ENCODE measurements around the gene EPS8L2.

EPS8L2 gene

DNA sequence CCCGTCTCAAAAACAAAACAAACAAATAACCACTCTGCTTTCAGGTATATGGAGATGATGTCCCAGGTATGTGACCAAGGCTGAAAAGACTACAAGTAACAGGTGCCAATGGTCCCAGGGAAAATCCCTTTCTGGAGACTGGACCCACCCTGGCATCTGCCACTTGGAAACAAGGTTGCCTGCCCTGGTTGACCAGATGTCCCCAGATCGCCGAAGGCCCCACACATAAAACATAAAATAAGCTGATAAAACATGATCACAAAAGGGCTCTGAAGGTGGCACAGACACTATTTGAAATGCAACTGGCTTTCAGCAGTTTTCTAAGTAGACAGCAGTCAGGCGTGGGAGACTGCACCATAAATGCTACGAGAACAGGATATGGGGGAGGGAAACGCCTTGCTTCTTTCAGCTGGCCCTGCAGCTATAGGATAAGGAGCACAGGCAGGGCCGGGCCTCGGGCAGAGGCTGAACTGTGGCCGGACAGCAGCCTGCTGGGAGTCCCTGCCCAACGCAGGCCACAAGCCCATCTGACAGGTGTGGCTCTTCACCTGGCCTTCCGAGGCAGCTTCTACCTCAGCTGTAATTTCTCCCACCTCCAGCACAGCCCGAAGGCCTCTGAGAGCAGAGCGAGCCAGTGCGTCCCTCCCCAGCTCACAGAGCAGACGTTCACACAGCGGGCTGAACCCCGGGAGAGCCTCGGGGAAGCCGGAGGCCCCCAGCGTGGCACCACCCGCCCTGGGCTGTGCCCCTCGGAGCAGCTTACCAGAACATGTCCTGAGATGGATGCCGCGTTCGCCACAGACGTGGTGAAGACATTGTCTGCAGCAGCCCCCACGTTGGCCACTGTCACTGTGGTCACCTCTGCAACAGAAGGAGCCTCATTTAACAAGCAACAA, 15.0 kb upstream of the EPS8L2 start:
- Histone ChIP-seq H3K23ac (ENCODE audit: low read length) (no peak overlapping the region), H3K79me2 (ENCODE audit: control insufficient read depth, insufficient read depth, low read length) (peaks cover 24% of the 10 kb centered on the region), H3K27ac (ENCODE audit: low read depth, low read length) (no peak overlapping the region), H4K5ac (ENCODE audit: low read length) (no peak overlapping the region), H3K18ac (ENCODE audit: low read length) (no peak overlapping the region), H3K56ac (ENCODE audit: low read length) (no peak overlapping the region), H3K4ac (ENCODE audit: low read depth, low read length) (no peak overlapping the region), H3K4me3 (ENCODE audit: low read length) (no peak overlapping the region), H3K4me1 (ENCODE audit: control insufficient read depth, low read depth, low read length) (no peaks in the 10 kb centered on the region), H3K27me3 (ENCODE audit: insufficient read depth, low read length, poor library complexity) (no peaks in the 10 kb centered on the region), H3K9ac (ENCODE audit: low read length) (no peak overlapping the region), H2BK15ac (replicated peaks; ENCODE audit: low read depth) (no peak overlapping the region), H2BK5ac (ENCODE audit: low read length) (no peak overlapping the region), H2AK5ac (ENCODE audit: low read length) (no peak overlapping the region), H2BK120ac (ENCODE audit: low read depth, low read length) (no peak overlapping the region), H3K36me3 (ENCODE audit: control insufficient read depth, insufficient read depth, low read length) (peaks cover 12% of the 10 kb centered on the region), H3K4me2 (ENCODE audit: low read length) (no peak overlapping the region), H3K79me1 (ENCODE audit: low read length) (peaks cover 11% of the 10 kb centered on the region), H4K8ac (ENCODE audit: low read depth, low read length) (no peak overlapping the region)
- WGBS (ENCODE audit: extremely low coverage, insufficient coverage, low lambda C conversion rate) = no CpG with 5 or more reads among the region's 27 CpGs
- no peak for DNase-seq

- no peak overlapping the region for H3K23ac ChIP-seq (ENCODE audit: low read length)
- H3K4me3 ChIP-seq (ENCODE audit: low read length) = no peak overlapping the region
These were observed 14.1 kb upstream of the EPS8L2 start for GRCh38 chr11:691710-692590.

GRCh38 chr11:692824-693414, 13.1 kb upstream of the EPS8L2 start:
- H4K5ac ChIP-seq (ENCODE audit: low read length) = no peak overlapping the region
- H2AK5ac ChIP-seq (ENCODE audit: low read length) = no peak overlapping the region
- H3K4me1 ChIP-seq (ENCODE audit: control insufficient read depth, low read depth, low read length) = no peaks in the 10 kb centered on the region
- no peak overlapping the region for H2BK120ac ChIP-seq (ENCODE audit: low read depth, low read length)
- DNase-seq = no peak
- no peak overlapping the region for H3K27ac ChIP-seq (ENCODE audit: low read depth, low read length)
- WGBS (ENCODE audit: extremely low coverage, insufficient coverage, low lambda C conversion rate) = 100% methylated on average over 1 of the region's 23 CpGs
- H3K23ac ChIP-seq (ENCODE audit: low read length) = peak overlapping the region; percentile 66
- H3K27me3 ChIP-seq (ENCODE audit: insufficient read depth, low read length, poor library complexity) = no peaks in the 10 kb centered on the region
- H3K56ac ChIP-seq (ENCODE audit: low read length) = peak overlapping the region; percentile 73
- peak overlapping the region; percentile 15 for H3K4me2 ChIP-seq (ENCODE audit: low read length)
- H2BK5ac ChIP-seq (ENCODE audit: low read length) = no peak overlapping the region
- no peak overlapping the region for H3K4me3 ChIP-seq (ENCODE audit: low read length)
- no peak overlapping the region for H3K4ac ChIP-seq (ENCODE audit: low read depth, low read length)
- no peak overlapping the region for H4K8ac ChIP-seq (ENCODE audit: low read depth, low read length)
- no peak overlapping the region for H2BK15ac ChIP-seq (replicated peaks; ENCODE audit: low read depth)
- H3K79me1 ChIP-seq (ENCODE audit: low read length) = peaks cover 11% of the 10 kb centered on the region
- H3K9ac ChIP-seq (ENCODE audit: low read length) = peak overlapping the region; percentile 65
- H3K36me3 ChIP-seq (ENCODE audit: control insufficient read depth, insufficient read depth, low read length) = peaks cover 6% of the 10 kb centered on the region
- H3K79me2 ChIP-seq (ENCODE audit: control insufficient read depth, insufficient read depth, low read length) = peaks cover 24% of the 10 kb centered on the region
- no peak overlapping the region for H3K18ac ChIP-seq (ENCODE audit: low read length)

More at GRCh38 chr11:691710-692590, 14.1 kb upstream of the EPS8L2 start:
- Histone ChIP-seq H3K9ac (ENCODE audit: low read length) (no peak overlapping the region), H3K79me2 (ENCODE audit: control insufficient read depth, insufficient read depth, low read length) (peaks cover 24% of the 10 kb centered on the region), H3K27ac (ENCODE audit: low read depth, low read length) (no peak overlapping the region), H3K4ac (ENCODE audit: low read depth, low read length) (no peak overlapping the region), H2AK5ac (ENCODE audit: low read length) (no peak overlapping the region), H3K18ac (ENCODE audit: low read length) (no peak overlapping the region), H4K8ac (ENCODE audit: low read depth, low read length) (no peak overlapping the region), H3K36me3 (ENCODE audit: control insufficient read depth, insufficient read depth, low read length) (peaks cover 8% of the 10 kb centered on the region), H3K4me1 (ENCODE audit: control insufficient read depth, low read depth, low read length) (no peaks in the 10 kb centered on the region), H2BK120ac (ENCODE audit: low read depth, low read length) (no peak overlapping the region), H2BK5ac (ENCODE audit: low read length) (no peak overlapping the region), H3K4me2 (ENCODE audit: low read length) (no peak overlapping the region), H2BK15ac (replicated peaks; ENCODE audit: low read depth) (no peak overlapping the region), H3K79me1 (ENCODE audit: low read length) (peaks cover 11% of the 10 kb centered on the region), H3K56ac (ENCODE audit: low read length) (no peak overlapping the region), H4K5ac (ENCODE audit: low read length) (no peak overlapping the region), H3K27me3 (ENCODE audit: insufficient read depth, low read length, poor library complexity) (no peaks in the 10 kb centered on the region)
- DNase-seq = no peak
- WGBS (ENCODE audit: extremely low coverage, insufficient coverage, low lambda C conversion rate) = no CpG with 5 or more reads among the region's 18 CpGs

DNA sequence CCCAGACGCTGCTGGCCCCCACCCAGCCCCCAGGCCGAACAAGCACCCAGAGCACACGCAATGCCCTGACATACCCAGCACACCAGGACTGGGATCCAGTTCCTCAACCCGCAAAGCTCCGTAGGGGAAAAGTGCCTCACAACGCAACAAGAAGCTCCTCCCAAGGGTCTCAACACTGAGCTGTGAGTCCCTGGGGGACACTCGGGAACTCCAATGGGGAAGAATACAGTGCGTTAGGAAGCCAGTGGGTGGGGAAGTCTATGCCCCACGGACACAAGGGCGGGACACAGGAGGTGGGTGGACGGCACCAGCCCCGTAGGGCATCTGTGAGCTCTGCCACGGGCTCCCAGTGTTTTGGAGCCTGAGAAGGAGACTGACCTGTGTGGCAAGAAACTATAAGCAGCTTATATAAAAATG, 12.6 kb upstream of the EPS8L2 start:
- Histone ChIP-seq H3K4me1 (ENCODE audit: control insufficient read depth, low read depth, low read length) (no peaks in the 10 kb centered on the region), H3K27ac (ENCODE audit: low read depth, low read length) (no peak overlapping the region), H3K36me3 (ENCODE audit: control insufficient read depth, insufficient read depth, low read length) (peaks cover 4% of the 10 kb centered on the region), H3K18ac (ENCODE audit: low read length) (no peak overlapping the region), H3K79me1 (ENCODE audit: low read length) (peaks cover 11% of the 10 kb centered on the region), H3K27me3 (ENCODE audit: insufficient read depth, low read length, poor library complexity) (no peaks in the 10 kb centered on the region), H3K79me2 (ENCODE audit: control insufficient read depth, insufficient read depth, low read length) (peaks cover 24% of the 10 kb centered on the region), H3K4me3 (ENCODE audit: low read length) (no peak overlapping the region), H2BK5ac (ENCODE audit: low read length) (no peak overlapping the region), H3K4ac (ENCODE audit: low read depth, low read length) (no peak overlapping the region), H2BK120ac (ENCODE audit: low read depth, low read length) (no peak overlapping the region), H3K23ac (ENCODE audit: low read length) (peak overlapping the region; percentile 66), H4K8ac (ENCODE audit: low read depth, low read length) (no peak overlapping the region), H4K5ac (ENCODE audit: low read length) (no peak overlapping the region), H2BK15ac (replicated peaks; ENCODE audit: low read depth) (no peak overlapping the region), H3K9ac (ENCODE audit: low read length) (peak overlapping the region; percentile 65), H2AK5ac (ENCODE audit: low read length) (no peak overlapping the region), H3K4me2 (ENCODE audit: low read length) (peak overlapping the region; percentile 15), H3K56ac (ENCODE audit: low read length) (peak overlapping the region; percentile 73)
- DNase-seq = no peak
- no CpG with 5 or more reads among the region's 13 CpGs for WGBS (ENCODE audit: extremely low coverage, insufficient coverage, low lambda C conversion rate)

- Histone ChIP-seq H3K56ac (ENCODE audit: low read length) (peak overlapping the region; percentile 73), H3K4ac (ENCODE audit: low read depth, low read length) (peak overlapping the region; percentile 25), H3K4me2 (ENCODE audit: low read length) (peak overlapping the region; percentile 15), H2BK15ac (replicated peaks; ENCODE audit: low read depth) (no peak overlapping the region), H3K27me3 (ENCODE audit: insufficient read depth, low read length, poor library complexity) (no peaks in the 10 kb centered on the region), H3K23ac (ENCODE audit: low read length) (no peak overlapping the region), H3K4me1 (ENCODE audit: control insufficient read depth, low read depth, low read length) (no peaks in the 10 kb centered on the region), H2BK120ac (ENCODE audit: low read depth, low read length) (no peak overlapping the region), H3K36me3 (ENCODE audit: control insufficient read depth, insufficient read depth, low read length) (peaks cover 1% of the 10 kb centered on the region), H3K79me1 (ENCODE audit: low read length) (peaks cover 11% of the 10 kb centered on the region), H3K79me2 (ENCODE audit: control insufficient read depth, insufficient read depth, low read length) (peaks cover 24% of the 10 kb centered on the region), H2AK5ac (ENCODE audit: low read length) (no peak overlapping the region), H3K27ac (ENCODE audit: low read depth, low read length) (no peak overlapping the region), H3K9ac (ENCODE audit: low read length) (peak overlapping the region; percentile 65), H3K18ac (ENCODE audit: low read length) (no peak overlapping the region), H3K4me3 (ENCODE audit: low read length) (no peak overlapping the region), H4K8ac (ENCODE audit: low read depth, low read length) (no peak overlapping the region), H4K5ac (ENCODE audit: low read length) (no peak overlapping the region), H2BK5ac (ENCODE audit: low read length) (no peak overlapping the region)
- DNase-seq = no peak
- WGBS (ENCODE audit: extremely low coverage, insufficient coverage, low lambda C conversion rate) = no CpG with 5 or more reads among the region's 15 CpGs
These were observed 12.0 kb upstream of the EPS8L2 start for GRCh38 chr11:693887-694562.

Measured in mesendoderm (in vitro differentiated cells).